Left renal cortex interstitium (tissue), 4 donors: ENCODE data around the gene MBTPS2. TPM values are rescaled to one million over a fixed set of nuclear protein-coding genes. Genes with fewer than 3 reads are reported as not detected.

Experiments used
- DNase-seq, 4 donors: peaks; one replicate each; pipeline ENCODE4 v3.0.0-alpha.2; 2013; ENCODE audit warnings: low read depth in 4 of 4, low spot score in 2 of 4, missing footprints in 1 of 4
- polyA plus RNA-seq, 4 donors: library from polyadenylated mRNA; unstranded; fragments of 120-200 nt; gene quantifications; one replicate each; pipeline ENCODE4 v1.2.1, GENCODE V29; 2013; ENCODE audit not compliant: insufficient read length in 4 of 4

The MBTPS2 gene
- polyA plus RNA-seq, 4 donors: 27.2 to 36.5 (median 33.8) TPM

DNA sequence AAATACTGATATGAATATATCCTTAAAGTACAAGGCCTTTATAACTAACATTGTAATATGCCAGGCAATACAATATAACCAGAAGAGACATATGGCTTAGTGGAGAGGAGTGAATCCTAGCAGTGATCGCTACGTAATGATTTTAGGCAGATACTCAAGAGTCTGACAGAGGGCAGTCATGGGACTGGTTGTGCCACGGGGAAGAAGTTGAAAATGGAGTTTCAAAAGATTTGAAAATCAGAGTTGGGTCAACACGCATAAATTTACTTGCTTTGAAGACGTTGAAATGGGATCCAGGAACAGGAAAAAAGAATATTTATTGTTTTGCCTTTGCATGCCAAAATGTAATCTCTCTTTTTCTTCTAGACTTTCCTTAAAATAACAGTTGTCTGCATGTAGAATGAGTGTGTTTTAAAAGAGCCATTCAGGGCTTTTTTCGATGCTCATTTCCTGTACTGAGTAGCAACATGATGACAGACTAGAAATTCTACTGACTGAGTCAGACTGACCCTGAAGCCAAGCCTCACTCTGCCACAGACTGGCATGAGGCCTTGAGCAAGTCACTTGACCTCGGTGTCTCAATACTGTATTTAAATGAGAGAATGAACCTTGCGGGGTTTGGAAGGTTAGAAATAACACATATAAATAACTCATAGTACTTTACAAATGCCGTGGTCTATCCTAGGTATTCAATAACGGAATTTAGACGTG is 93.0 kb downstream of the MBTPS2 start:
- DNase-seq: no peak

DNA sequence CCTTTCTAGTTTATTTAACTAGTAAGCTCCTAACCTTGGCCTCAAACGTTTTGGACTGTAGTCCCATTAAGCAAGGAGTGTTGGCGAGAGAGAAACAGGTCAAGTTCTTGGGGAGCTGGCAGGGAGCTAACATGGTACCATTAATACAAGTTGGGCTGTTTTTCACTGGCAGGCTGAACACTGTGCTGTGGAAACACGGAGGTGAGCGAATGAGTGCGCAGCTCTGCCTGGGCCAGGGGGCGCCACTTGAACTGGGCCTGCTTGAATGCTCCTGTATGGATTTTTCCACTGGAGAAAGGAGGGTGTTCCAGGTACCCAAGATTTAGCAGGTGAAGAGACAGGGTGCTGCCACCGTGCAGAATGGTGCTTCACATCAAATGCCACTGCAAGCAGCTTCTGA is 93.7 kb downstream of the MBTPS2 start:
- no peak for DNase-seq

DNA sequence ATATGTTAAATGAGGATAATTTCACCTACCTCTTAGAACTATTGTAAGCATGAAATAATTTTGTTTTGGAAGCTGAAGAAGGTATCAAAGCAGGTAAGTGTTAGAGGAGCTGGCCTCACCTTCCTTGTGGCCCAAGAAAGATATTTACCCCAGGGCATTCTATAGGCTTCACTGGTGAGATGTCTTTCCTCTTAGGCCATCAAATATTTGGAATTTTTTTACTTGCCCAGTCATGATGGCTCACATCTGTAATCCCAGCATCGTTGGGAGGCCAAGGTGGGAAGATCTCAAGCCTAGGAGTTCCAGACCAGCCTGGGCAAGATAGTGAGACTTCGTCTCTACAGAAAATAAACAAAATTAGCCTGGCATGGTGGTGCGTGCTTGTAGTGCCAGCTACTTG is 95.0 kb downstream of the MBTPS2 start:
- DNase-seq: no peak

Other genes with a start within 250 kb of the MBTPS2 start
- gene KLHL34, start 181.3 kb upstream of the MBTPS2 start, polyA plus RNA-seq: under 1 TPM in 3 of 4 donors, not detected in 1; 0.06 to 0.13 (median 0.07) TPM
- under 1 TPM; 0.21 to 0.57 (median 0.28) TPM for gene SMPX, start 81.5 kb upstream of the MBTPS2 start, polyA plus RNA-seq
- gene YY2, start 16.4 kb downstream of the MBTPS2 start, polyA plus RNA-seq: 1 to 10 TPM; 2.5 to 3.8 (median 3.0) TPM
- gene SMS, start 101.1 kb downstream of the MBTPS2 start, polyA plus RNA-seq: 100 to 1,000 TPM; 136 to 150 (median 144) TPM
- under 1 TPM; 0.32 to 0.51 (median 0.41) TPM for gene PHEX, start 192.7 kb downstream of the MBTPS2 start, polyA plus RNA-seq